ENCODE data around the gene C1QTNF7. TPM values are rescaled to one million over a fixed set of nuclear protein-coding genes. Genes with fewer than 3 reads are reported as not detected.

Gene C1QTNF7
- total RNA-seq, 1 experiment from 2014 or later, result not detected

DNA sequence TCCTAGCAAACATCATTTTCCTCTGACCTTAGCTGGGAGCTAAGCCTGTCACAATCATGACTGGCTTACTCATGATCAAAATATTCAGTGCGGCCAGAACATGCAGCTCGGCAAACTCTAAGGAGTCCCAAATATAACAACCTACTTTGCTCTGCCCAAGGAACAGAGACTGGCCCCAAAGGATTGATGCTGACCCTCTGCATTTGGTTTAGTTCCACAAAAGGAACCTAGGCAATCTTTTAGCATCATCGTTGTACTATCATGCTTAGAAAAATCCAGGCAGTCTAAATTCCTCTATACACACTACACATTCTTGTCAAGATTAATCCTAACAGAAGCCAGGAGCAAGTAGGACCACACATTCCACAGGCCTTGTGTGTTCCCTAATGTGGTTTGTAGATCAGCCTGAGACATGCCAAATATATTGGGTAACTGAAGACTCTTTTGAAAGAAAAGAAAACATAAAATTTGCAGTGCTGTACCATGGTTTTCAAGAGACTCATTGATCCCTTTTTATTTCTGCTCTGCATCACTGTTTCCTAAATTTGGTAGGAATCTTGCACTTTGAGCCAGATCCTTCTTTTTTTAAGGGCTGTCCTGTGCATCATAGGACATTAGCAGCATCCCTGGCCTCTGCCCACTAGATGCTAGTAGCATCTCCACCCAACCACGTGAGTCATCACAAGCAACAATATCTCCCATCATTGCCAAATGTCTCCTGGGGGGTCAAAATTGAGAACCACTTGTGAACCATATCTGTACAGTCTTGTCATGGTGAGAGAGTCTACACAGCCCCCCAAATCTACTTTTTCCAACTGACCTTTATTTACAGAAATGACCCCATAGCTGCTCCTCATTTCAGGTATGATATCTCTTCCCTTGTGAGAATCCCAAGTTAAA lies 24.3 kb downstream of the C1QTNF7 start:
- no peak overlapping the region for H3K9ac ChIP-seq (ENCODE audit: low read length)
- no peaks in the 10 kb centered on the region for H3K27me3 ChIP-seq (ENCODE audit: low read length)
- H4K20me1 ChIP-seq (ENCODE audit: low read length), result no peaks in the 10 kb centered on the region
- H3K79me2 ChIP-seq (ENCODE audit: low read length), result no peaks in the 10 kb centered on the region
- no peaks in the 10 kb centered on the region for H3K9me3 ChIP-seq (ENCODE audit: low read length)
- peak overlapping the region; percentile 33 for H3K4me2 ChIP-seq (ENCODE audit: low read length)
- H3F3A ChIP-seq (ENCODE audit: low read length, unreplicated experiment), result no peaks in the 10 kb centered on the region
- POLR2A ChIA-PET (ENCODE audit: unreplicated experiment), result no interaction called here
- CTCF ChIA-PET, result no interaction called here
- TF ChIP-seq, protein P1, sequence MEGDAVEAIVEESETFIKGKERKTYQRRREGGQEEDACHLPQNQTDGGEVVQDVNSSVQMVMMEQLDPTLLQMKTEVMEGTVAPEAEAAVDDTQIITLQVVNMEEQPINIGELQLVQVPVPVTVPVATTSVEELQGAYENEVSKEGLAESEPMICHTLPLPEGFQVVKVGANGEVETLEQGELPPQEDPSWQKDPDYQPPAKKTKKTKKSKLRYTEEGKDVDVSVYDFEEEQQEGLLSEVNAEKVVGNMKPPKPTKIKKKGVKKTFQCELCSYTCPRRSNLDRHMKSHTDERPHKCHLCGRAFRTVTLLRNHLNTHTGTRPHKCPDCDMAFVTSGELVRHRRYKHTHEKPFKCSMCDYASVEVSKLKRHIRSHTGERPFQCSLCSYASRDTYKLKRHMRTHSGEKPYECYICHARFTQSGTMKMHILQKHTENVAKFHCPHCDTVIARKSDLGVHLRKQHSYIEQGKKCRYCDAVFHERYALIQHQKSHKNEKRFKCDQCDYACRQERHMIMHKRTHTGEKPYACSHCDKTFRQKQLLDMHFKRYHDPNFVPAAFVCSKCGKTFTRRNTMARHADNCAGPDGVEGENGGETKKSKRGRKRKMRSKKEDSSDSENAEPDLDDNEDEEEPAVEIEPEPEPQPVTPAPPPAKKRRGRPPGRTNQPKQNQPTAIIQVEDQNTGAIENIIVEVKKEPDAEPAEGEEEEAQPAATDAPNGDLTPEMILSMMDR (conservative IDR thresholded peaks at IDR 0.05; ENCODE audit: low read depth, low read length), result no peak
- TF ChIP-seq EZH2 (IDR thresholded peaks at IDR 0.05; ENCODE audit: low read length, unreplicated experiment) (no peak), EZH2phosphoT487 (IDR thresholded peaks at IDR 0.05; ENCODE audit: borderline replicate concordance, low read length) (no peak)
- no peaks in the 10 kb centered on the region for H3K36me3 ChIP-seq (ENCODE audit: low read depth, low read length)
- 0 out of 2 replicates have a peak overlapping the region, but pooled peaks have one; percentile 10 for H3K27ac ChIP-seq (ENCODE audit: low read length)
- peak; percentile 69 for DNase-seq
- no peak overlapping the region for H2AFZ ChIP-seq (ENCODE audit: low read length)
- intact Hi-C loops (cut with micrococcal nuclease), result loop anchor here (10.0 kb wide), 1 partner anchor 57 kb away; no protein-coding TSS in a partner anchor
- peaks cover 20% of the 10 kb centered on the region for H3K4me1 ChIP-seq (ENCODE audit: insufficient read depth, low read length)
- no peak overlapping the region for H3K4me3 ChIP-seq (ENCODE audit: low read length)
- BruUV-seq (replicated peaks), result no TSS peak
- peak; percentile 91 for ATAC-seq
- H3K9me2 ChIP-seq (replicated peaks; ENCODE audit: low read length), result no peaks in the 10 kb centered on the region

DNA sequence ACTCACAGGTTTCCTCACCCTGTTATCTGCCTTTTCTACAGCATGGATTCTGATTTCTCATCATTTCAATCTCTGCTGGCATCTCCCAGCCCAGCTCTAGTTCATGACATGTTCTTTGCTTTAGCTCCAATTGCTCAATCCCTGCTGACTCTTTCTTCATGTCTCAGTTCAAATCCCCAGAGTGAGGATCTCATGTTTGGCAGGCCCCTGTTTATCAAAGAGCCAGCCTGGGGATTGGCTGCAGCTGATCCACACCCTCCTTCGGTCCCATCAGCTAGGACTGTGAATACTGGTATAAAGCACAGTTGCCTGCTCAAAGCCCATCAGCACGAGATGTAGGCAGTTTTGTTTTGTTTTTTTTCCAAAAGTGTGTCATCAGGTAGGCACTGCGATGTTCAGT lies 27.5 kb downstream of the C1QTNF7 start:
- DNase-seq, result no peak
- Histone ChIP-seq H3K9me3 (ENCODE audit: low read length) (no peaks in the 10 kb centered on the region), H3K4me3 (ENCODE audit: low read length) (no peak overlapping the region), H3K9ac (ENCODE audit: low read length) (no peak overlapping the region), H3K27me3 (ENCODE audit: low read length) (peaks cover 3% of the 10 kb centered on the region; the same call in 1 of the 2 replicates), H3K9me2 (replicated peaks; ENCODE audit: low read length) (no peaks in the 10 kb centered on the region), H3K36me3 (ENCODE audit: low read depth, low read length) (no peaks in the 10 kb centered on the region), H3K4me2 (ENCODE audit: low read length) (no peak overlapping the region), H2AFZ (ENCODE audit: low read length) (no peak overlapping the region), H3K79me2 (ENCODE audit: low read length) (no peaks in the 10 kb centered on the region), H3K4me1 (ENCODE audit: insufficient read depth, low read length) (peaks cover 20% of the 10 kb centered on the region), H3F3A (ENCODE audit: low read length, unreplicated experiment) (no peaks in the 10 kb centered on the region), H4K20me1 (ENCODE audit: low read length) (no peaks in the 10 kb centered on the region), H3K27ac (ENCODE audit: low read length) (no peak overlapping the region)
- intact Hi-C loops (cut with micrococcal nuclease), result loop anchor here (10.0 kb wide), 1 partner anchor 60 kb away; no protein-coding TSS in a partner anchor
- CTCF ChIA-PET, result no interaction called here
- no peak for ATAC-seq
- POLR2A ChIA-PET (ENCODE audit: unreplicated experiment), result no interaction called here
- BruUV-seq (replicated peaks), result no TSS peak
- TF ChIP-seq EZH2 (IDR thresholded peaks at IDR 0.05; ENCODE audit: low read length, unreplicated experiment), result no peak
- TF ChIP-seq, protein P1 (conservative IDR thresholded peaks at IDR 0.05; ENCODE audit: low read depth, low read length), result no peak
- TF ChIP-seq EZH2phosphoT487 (IDR thresholded peaks at IDR 0.05; ENCODE audit: borderline replicate concordance, low read length), result no peak

Measured in PC-3 (cell line).